Sciatic nerve (tissue), 2 donors: ENCODE results near the gene NPB. TPM values are rescaled to one million over a fixed set of nuclear protein-coding genes. Genes with fewer than 3 reads are reported as not detected.

Experiments
- ATAC-seq: fragments of 200-7000 bp; cut with Tn5 transposase; one replicate; pipeline ENCODE4 v1.9.1; 2020; ENCODE audit warnings: mild to moderate bottlenecking, moderate library complexity
- DNase-seq: peaks from one replicate; pipeline ENCODE4 v3.0.0-alpha.2; 2020; ENCODE audit warnings: low spot score
- intact Hi-C: fragments of 100-400 bp; cut with DNase I; formaldehyde crosslinking; loops from one replicate; pipeline ENCODE4 v1.14.2; 2022
- total RNA-seq: library from RNA; stranded (reverse); fragmentation: NEBNext Ultra II Directional; extraction: Animal tissue kit (Norgen Biotek cat#: 25700); gene quantifications from one replicate; pipeline ENCODE4 v1.2.1, GENCODE V29; 2021
- donor health status: DM: no; HTN: no; CAD: no.
- donor health status: DM: no; HTN: no; CAD: no.

The NPB gene
- total RNA-seq, 1 donor from 2014 or later: 0.80 TPM

DNA sequence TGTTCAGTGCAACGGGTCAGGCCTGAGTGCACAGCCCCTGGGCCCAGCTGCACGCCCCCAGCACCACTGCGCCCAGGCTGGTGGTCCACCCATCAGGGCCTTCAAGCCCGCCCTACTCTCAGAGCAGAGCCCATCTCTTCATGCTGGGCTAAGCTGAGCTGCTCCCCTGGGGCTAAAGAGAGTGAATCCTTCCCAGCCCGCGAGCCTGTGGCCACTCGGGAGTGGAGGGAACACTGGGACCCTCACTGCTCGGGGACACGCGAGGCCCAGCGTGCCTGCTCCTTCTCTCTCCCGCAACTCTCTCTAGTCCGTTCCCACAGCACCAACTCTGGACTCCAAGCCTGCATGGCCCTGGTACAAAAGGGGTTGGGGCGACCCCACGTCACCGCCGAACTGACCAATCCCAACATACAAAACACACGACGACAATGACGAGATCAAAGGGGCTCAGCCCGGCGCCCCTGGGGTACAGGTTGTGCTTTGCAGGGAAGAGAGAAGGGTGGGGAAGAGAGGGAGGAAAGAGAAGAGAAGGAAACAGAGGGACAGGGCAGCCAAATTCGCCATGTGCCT, 20.0 kb downstream of the NPB start:
- ATAC-seq: no peak
- intact Hi-C loops: no loop called here

GRCh38 chr17:81922566-81923301, 20.7 kb downstream of the NPB start:
- ATAC-seq: no peak
- no peak for DNase-seq
- intact Hi-C loops: no loop called here

More for the DNA sequence above, 20.0 kb downstream of the NPB start:
- DNase-seq: no peak

- ATAC-seq (peak; percentile 48), DNase-seq (peak; percentile 85)
- intact Hi-C loops: no loop called here
These were observed 21.5 kb downstream of the NPB start for GRCh38 chr17:81923302-81924260.

GRCh38 chr17:81924557-81925532, 22.8 kb downstream of the NPB start:
- no peak for ATAC-seq
- intact Hi-C loops: no loop called here

DNA sequence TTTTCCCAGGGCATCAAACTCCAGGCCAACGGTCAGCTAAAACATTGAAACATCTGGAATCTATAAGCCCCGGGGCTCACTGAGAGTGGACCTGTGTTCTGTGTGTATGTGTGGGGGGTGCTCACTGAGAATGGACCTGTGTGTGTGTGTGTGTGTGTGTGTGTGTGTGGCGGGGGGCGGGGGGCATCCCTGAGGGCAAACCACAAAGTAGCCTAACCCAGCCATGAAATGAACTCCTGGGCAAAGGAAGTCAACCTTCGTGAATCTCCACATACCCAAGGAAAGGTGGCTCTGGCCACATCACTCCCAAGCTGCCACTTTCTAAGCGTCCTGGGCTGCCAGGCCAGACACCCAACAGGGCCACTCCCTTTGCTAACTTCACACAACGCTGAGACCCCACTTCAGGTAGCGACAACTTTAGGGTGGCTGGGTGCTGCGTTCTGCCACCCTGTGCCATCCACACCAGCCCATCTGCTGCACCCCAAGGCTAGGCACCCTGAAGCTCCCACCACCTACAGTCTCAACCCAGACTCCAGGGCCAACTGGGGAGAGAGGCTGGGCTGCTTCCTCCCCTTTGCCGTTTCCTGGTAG, 23.9 kb downstream of the NPB start:
- intact Hi-C loops: no loop called here

More at GRCh38 chr17:81924557-81925532, 22.8 kb downstream of the NPB start:
- DNase-seq: no peak

GRCh38 chr17:81926451-81927151, 24.6 kb downstream of the NPB start:
- intact Hi-C loops: no loop called here
- DNase-seq (peak; percentile 86), ATAC-seq (peak; percentile 66)

More for the DNA sequence above, 23.9 kb downstream of the NPB start:
- DNase-seq (no peak), ATAC-seq (no peak)

GRCh38 chr17:81927152-81927652, 25.2 kb downstream of the NPB start:
- ATAC-seq (no peak), DNase-seq (no peak)
- intact Hi-C loops: no loop called here

- ATAC-seq: peak; percentile 75
- DNase-seq: peak; percentile 97
- intact Hi-C loops: no loop called here
These were observed 25.9 kb downstream of the NPB start, which contains the start of gene MAFG for GRCh38 chr17:81927653-81928543. MAFG (minus strand) TSS chr17:81927735; CDS start chr17:81923185, 4,550 bp downstream.

DNA sequence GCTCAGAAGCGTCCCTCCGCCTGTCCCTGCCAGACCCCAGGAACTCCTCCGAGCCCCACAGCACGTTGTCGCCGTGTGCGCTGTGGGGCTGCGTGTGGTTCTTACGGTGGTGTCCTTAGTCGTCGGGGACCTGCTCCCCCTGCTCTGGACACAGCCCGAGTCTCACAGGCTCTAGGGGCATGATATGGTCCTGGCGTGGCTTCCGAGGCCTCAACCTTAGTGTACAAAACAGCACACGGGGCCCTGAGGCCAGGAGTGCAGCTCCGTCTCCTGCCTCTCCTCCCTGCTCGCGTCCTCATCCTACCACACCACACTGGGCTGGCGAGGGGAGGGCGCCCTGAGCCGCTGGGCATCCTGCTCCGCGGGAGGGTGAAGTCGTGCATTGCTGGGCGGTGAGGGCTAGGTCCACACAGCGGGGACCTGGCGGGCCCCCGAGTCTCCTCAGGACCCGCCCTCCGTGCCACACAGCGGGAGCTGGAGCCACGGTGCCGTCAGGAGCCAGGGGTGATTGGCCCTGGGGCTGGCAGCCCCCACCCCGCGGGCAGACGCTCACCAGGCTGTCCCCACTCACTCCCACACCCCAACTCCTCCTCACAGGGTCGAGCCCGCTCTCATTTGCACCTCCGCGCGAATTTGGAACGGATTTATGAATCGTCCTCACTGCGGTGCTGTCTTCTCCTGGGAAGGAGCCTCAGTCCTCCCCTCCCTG, 26.7 kb downstream of the NPB start:
- DNase-seq: no peak
- ATAC-seq: no peak
- intact Hi-C loops: no loop called here

DNA sequence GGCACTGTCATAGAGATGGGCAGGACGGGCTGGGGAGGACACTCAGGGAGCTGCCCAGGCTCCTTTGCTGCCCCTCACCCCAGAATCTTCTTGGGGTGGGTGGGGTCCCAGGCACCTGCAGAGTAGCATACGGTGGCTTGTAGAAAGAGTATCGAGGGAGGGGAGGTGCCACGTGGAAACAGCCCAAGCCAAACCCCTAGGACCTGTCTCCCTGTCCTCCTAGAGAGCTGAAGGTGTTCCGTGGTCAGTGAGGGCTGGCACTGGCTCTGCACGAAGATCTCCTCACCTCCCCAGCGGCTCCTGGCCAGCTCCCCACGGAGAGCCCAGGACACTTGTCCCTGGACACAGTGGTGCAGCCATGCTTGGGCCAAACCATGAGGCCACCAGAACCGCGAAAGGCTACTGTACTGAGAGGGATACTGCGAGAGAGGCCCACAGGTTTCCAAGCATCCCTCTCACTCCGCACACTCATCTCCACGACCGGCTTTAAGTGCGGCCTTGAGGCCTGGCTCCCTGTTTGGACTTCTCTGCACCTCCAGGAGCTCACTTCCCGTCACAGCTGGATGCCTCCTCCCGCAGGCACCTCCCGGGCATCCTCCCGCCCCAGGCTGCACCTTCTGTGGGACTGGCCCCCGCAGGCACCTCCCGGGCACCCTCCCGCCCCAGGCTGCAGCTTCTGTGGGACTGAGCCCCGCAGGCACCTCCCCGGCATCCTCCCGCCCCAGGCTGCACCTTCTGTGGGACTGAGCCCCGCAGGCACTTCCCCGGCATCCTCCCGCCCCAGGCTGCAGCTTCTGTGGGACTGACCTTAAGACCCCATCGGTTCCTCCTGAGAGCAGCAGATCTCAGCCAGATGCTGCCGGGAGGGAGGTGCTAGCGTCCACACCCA, 27.5 kb downstream of the NPB start:
- intact Hi-C loops: no loop called here
- ATAC-seq: no peak
- DNase-seq: no peak

- no peak for DNase-seq
- intact Hi-C loops: no loop called here
- ATAC-seq: no peak
These were observed 28.4 kb downstream of the NPB start for GRCh38 chr17:81930142-81931125.

- intact Hi-C loops: no loop called here
- ATAC-seq: no peak
- DNase-seq: no peak
These were observed 29.1 kb downstream of the NPB start for GRCh38 chr17:81931189-81931556.

DNA sequence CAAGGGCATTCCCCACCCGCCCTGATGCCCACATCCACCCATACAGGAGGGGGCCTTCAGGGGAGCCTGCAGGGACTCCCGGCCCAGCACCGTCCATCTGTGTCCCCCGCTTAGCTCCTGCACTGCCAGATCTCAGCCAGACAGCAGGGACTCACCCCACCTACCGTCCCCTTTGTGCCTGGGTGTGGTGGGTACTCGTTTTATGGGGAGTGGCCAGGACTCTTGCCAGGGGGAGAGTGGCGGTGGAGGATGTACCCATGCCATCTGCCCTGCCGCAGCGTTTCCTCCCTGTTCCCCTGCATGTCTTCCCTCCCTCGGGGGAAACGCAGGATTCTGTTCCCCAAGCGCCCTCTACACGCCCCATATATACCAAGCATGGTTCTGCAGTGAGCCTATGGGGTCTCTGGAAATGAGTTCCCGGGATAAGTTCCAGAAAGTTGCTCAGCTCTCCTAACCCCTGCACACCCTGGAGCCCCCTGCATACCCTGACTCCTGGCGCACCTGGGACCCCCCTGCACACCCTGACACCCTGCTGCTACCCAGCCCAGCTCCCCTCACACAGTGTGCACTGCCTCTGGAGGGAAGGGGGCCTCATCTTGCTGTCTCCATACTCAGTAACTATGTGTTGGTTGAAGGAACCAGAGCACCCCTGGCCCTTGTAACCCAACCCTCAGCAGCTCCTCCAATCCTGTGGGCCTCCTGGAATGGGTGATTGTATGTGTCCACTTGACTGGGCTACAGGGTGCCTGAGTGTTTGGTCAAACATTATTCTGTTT, 29.7 kb downstream of the NPB start:
- DNase-seq: no peak
- intact Hi-C loops: no loop called here
- no peak for ATAC-seq
